ENCODE measurements around the gene CD300LG.

DNA sequence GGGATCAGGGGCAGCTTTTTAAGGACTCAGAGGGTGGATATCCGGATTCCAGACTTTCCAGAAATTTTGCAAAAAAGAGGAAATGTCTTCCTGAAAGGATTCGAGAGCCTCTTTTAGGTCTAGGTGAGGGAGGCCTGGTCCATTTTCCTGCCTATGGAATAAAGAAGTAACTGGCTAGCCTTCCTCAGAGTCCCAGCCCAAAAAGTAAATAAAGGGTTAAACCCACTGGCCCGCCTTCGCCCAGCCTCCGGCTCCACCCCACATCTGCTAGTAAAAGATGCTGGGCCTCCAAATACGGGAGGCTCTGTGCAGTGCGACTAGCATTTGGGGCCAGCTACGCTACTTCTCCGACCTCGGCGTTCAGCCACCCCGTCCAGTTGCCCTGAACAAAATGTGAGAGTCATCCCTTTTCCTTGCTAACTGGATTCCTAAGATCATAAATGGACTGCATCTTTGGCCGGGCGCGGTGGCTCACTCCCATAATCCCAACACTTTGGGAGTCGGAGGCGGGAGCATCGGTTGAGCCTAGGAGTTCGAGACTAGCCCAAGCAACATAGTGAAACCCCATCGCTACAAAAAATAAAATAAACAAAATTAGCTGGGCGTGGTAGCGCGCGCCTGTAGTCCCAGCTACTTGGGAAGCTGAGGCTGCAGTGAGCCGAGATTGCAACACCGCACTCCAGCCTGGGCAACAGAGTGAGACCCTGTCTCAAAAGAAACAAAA lies 61.2 kb downstream of the CD300LG start:
- no peak for TF ChIP-seq POLR2A (IDR thresholded peaks at IDR 0.05; ENCODE audit: low read length)
- no peak for TF ChIP-seq GATA1 (IDR thresholded peaks at IDR 0.05; ENCODE audit: low read depth, low read length)
